ENCODE data around the gene FAM120A. TPM values are rescaled to one million over a fixed set of nuclear protein-coding genes. Genes with fewer than 3 reads are reported as not detected.

FAM120A gene
- total RNA-seq, 4 donors from 2014 or later, result 67.5 to 108 (median 89.8) TPM

DNA sequence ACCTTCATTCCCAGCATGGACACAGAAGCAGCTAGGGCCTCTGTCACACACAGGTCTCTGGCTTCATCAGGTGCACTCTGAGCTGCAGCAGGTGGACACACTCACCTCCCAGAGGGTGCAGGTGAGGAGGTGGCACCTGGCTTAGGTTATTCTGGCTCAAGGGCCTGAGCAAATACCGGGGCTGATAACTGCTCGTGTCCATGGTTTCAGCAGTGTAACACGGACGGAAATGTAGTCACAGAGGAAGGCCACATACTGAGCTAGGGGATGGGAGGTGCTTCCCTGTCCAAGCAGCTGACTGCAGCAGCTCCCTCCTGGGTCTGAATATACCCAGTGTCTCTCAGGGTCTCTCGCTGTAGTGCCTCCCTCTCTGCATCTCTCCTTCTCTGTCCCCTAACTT, 130.6 kb downstream of the FAM120A start:
- 62% methylated on average over 5 of the region's 5 CpGs for WGBS
- DNase-seq (ENCODE audit: low spot score in 2 of 2), result peak in 1 of 2 donors; percentile 49
- Histone ChIP-seq H3K9me3 (no peaks in the 10 kb centered on the region), H3K27me3 (no peaks in the 10 kb centered on the region), H3K27ac (no peak overlapping the region), H3K4me1 (peaks cover 46% of the 10 kb centered on the region), H3K36me3 (no peaks in the 10 kb centered on the region), H3K4me3 (no peak overlapping the region)
- TF ChIP-seq POLR2AphosphoS5 (IDR thresholded peaks at IDR 0.05) (no peak), EP300 (IDR thresholded peaks at IDR 0.05) (no peak), POLR2A (IDR thresholded peaks at IDR 0.05) (no peak)
- TF ChIP-seq, protein P1, sequence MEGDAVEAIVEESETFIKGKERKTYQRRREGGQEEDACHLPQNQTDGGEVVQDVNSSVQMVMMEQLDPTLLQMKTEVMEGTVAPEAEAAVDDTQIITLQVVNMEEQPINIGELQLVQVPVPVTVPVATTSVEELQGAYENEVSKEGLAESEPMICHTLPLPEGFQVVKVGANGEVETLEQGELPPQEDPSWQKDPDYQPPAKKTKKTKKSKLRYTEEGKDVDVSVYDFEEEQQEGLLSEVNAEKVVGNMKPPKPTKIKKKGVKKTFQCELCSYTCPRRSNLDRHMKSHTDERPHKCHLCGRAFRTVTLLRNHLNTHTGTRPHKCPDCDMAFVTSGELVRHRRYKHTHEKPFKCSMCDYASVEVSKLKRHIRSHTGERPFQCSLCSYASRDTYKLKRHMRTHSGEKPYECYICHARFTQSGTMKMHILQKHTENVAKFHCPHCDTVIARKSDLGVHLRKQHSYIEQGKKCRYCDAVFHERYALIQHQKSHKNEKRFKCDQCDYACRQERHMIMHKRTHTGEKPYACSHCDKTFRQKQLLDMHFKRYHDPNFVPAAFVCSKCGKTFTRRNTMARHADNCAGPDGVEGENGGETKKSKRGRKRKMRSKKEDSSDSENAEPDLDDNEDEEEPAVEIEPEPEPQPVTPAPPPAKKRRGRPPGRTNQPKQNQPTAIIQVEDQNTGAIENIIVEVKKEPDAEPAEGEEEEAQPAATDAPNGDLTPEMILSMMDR (IDR thresholded peaks at IDR 0.05), result no peak

- Histone ChIP-seq H3K27me3 (no peaks in the 10 kb centered on the region), H3K9me3 (no peaks in the 10 kb centered on the region), H3K4me3 (no peak overlapping the region), H3K36me3 (no peaks in the 10 kb centered on the region), H3K27ac (no peak overlapping the region), H3K4me1 (peaks cover 44% of the 10 kb centered on the region)
- 76% methylated on average over 3 of the region's 3 CpGs for WGBS
- no peak for DNase-seq (ENCODE audit: low spot score in 2 of 2)
- TF ChIP-seq, protein P1 (IDR thresholded peaks at IDR 0.05), result no peak
- TF ChIP-seq EP300 (IDR thresholded peaks at IDR 0.05) (no peak), POLR2A (IDR thresholded peaks at IDR 0.05) (no peak), POLR2AphosphoS5 (IDR thresholded peaks at IDR 0.05) (no peak)
These were observed 131.1 kb downstream of the FAM120A start for GRCh38 chr9:93582550-93582949.

DNA sequence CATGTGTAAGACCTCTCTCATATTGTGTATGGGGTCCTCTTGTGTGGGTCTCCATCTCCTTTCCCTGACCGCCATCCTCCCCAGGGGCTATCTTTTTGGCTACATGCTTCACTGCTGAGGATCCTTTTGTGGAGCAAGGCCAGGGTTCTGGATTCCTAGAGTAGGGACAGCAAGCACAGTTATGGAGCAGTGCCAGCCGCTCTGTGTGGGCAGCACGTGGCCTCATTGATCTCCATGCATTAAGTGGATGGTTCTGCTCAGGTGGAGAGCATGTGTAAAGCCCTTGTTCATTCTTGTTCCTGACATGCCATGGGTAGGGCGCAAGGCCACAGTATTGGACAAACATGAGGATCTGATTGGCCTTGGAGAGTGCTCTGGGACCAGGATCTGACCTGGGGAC, 133.8 kb downstream of the FAM120A start:
- TF ChIP-seq POLR2AphosphoS5 (IDR thresholded peaks at IDR 0.05) (no peak), EP300 (IDR thresholded peaks at IDR 0.05) (no peak), POLR2A (IDR thresholded peaks at IDR 0.05) (no peak)
- TF ChIP-seq, protein P1 (IDR thresholded peaks at IDR 0.05), result no peak
- no peak overlapping the region for H3K27ac ChIP-seq
- H3K9me3 ChIP-seq, result no peaks in the 10 kb centered on the region
- WGBS, result 98% methylated on average over 4 of the region's 4 CpGs
- no peaks in the 10 kb centered on the region for H3K27me3 ChIP-seq
- no peaks in the 10 kb centered on the region for H3K36me3 ChIP-seq
- peaks cover 41% of the 10 kb centered on the region for H3K4me1 ChIP-seq
- peak in 1 of 2 donors; percentile 32 for DNase-seq (ENCODE audit: low spot score in 2 of 2)
- H3K4me3 ChIP-seq, result no peak overlapping the region

GRCh38 chr9:93585695-93586094, 134.2 kb downstream of the FAM120A start:
- H3K9me3 ChIP-seq, result no peaks in the 10 kb centered on the region
- H3K27ac ChIP-seq, result no peak overlapping the region
- no peaks in the 10 kb centered on the region for H3K27me3 ChIP-seq
- WGBS, result 92% methylated on average over 4 of the region's 4 CpGs
- peaks cover 40% of the 10 kb centered on the region for H3K4me1 ChIP-seq
- no peak overlapping the region for H3K4me3 ChIP-seq
- DNase-seq (ENCODE audit: low spot score in 2 of 2), result peak in 1 of 2 donors; percentile 22
- H3K36me3 ChIP-seq, result no peaks in the 10 kb centered on the region
- TF ChIP-seq POLR2A (IDR thresholded peaks at IDR 0.05) (no peak), EP300 (IDR thresholded peaks at IDR 0.05) (no peak), POLR2AphosphoS5 (IDR thresholded peaks at IDR 0.05) (no peak)
- TF ChIP-seq, protein P1 (IDR thresholded peaks at IDR 0.05), result no peak

DNA sequence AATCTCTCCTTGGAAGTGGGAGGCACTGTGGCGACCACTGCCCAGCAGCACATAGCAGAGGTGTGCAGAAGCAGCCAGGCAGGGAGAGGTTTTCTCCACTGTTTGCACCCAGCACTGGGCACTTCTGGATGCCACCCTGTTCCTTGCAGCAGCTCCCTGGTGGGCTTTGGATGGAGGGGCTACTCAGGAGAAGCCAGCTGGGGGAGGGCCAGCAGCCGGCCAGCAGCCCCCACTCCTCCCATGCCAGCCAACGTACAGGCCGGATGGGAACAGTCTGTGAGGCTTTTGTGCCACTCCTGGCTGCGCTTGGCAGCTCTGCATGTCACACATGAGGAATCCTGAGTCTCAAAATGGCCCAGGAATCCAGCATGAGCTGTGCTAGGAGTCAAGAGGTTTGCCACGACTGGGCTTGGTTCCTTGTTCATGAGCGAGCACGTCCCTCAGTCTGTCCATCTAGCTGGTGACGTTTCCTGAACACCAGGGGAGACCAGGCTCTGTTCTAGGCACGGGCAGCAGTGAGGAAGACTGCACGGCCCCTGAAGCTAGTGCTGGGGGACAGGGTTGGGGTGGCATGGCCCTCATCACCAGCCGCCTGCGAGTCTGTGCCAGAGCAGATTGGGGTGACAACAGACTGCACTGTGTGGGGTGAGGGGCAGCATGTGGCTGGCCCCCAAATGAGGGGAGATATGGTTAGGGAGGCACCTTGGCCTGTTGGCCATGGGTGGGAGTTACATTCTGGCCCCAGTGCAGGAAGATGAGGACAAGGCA, 135.0 kb downstream of the FAM120A start:
- Histone ChIP-seq H3K9me3 (no peaks in the 10 kb centered on the region), H3K4me3 (no peak overlapping the region), H3K27ac (no peak overlapping the region), H3K27me3 (no peaks in the 10 kb centered on the region), H3K4me1 (peaks cover 36% of the 10 kb centered on the region), H3K36me3 (no peaks in the 10 kb centered on the region)
- TF ChIP-seq POLR2AphosphoS5 (IDR thresholded peaks at IDR 0.05), result no peak
- TF ChIP-seq POLR2A (IDR thresholded peaks at IDR 0.05), result no peak
- TF ChIP-seq, protein P1 (IDR thresholded peaks at IDR 0.05), result no peak
- no peak for TF ChIP-seq EP300 (IDR thresholded peaks at IDR 0.05)
- WGBS, result 85% methylated on average over 11 of the region's 13 CpGs
- DNase-seq (ENCODE audit: low spot score in 2 of 2), result peak in 1 of 2 donors; percentile 50
